AG09319 (cell line): ENCODE measurements around the gene CCDC87.

ENCODE experiments used
- DNase-seq: peaks from one replicate; pipeline ENCODE4 v3.0.0-alpha.2; 2010; ENCODE audit warnings: low read depth; ENCODE audit errors: extremely low read depth
- CTCF ChIP-seq: IDR thresholded peaks from 2 replicates; pipeline ENCODE4 v1.5.1; 2011; ENCODE audit warnings: low read depth, mild to moderate bottlenecking, inconsistent platforms, low read length, moderate library complexity

Gene CCDC87

DNA sequence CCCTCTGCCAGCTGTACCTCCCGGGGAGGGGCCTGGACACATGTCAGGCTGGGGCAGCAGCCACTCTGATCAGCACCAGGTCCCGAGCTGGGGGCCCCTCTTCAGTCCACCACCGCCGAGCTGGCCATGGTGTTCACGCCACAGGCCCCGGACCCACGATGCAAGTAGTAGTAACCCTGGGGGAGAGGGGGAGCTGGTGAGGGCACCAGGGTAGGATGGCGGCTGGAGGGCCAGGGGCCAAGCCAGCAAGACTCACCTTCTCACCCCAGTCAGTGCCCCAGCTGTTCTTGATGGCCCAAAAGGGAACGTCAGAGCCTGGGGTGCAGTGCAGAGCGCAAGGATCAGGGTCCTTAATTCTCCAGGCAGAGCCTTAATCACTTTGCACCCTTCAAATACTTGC, 29.0 kb downstream of the CCDC87 start:
- DNase-seq: no peak
- no peak for TF ChIP-seq CTCF

DNA sequence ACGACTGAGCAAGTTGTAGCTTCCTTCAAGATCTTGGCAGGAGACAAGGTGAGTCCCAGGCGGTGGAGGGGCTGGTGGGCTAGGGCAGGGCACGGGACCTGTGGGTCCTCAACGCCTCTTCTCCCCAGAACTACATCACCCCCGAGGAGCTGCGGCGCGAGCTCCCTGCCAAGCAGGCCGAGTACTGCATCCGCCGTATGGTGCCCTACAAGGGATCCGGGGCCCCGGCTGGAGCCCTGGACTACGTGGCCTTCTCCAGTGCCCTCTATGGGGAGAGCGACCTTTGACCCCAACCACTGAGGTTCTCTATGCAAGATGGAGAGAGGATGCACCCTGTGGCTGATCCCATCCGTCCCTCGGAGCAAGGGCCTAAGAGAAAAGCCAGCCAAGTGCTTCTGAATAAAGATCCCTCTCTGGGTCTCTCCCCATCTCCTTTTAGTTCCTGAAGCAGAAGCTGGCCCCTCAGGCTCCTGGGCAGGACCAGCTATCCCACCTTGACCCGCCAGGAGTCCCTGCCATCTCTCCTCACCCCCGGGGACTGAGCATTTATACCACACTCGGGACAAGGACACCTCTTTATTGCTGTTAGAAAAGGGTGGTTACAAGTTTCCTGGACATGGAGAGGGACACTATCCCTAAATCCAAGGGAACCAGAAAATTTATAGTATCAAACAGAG, 29.8 kb downstream of the CCDC87 start:
- no peak for DNase-seq
- TF ChIP-seq CTCF: no peak

- no peak for TF ChIP-seq CTCF
- DNase-seq: no peak
Measured at GRCh38 chr11:66562275-66562674, 30.6 kb downstream of the CCDC87 start.

DNA sequence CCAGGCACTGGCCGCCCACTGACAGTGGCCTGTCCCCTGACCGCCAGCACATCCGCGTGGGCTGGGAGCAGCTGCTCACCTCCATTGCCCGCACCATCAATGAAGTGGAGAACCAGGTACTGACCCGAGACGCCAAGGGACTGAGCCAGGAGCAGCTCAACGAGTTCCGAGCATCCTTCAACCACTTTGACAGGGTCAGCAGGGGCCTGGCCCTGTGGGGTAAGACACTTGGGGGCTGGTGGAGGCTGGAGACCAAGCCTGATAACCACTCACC, 31.0 kb downstream of the CCDC87 start:
- DNase-seq: no peak

GRCh38 chr11:66561178-66561974, 31.5 kb downstream of the CCDC87 start:
- no peak for DNase-seq
- no peak for TF ChIP-seq CTCF

More for the DNA sequence above, 31.0 kb downstream of the CCDC87 start:
- no peak for TF ChIP-seq CTCF

GRCh38 chr11:66559866-66560676, 32.8 kb downstream of the CCDC87 start:
- TF ChIP-seq CTCF: no peak
- no peak for DNase-seq
